DMS 273 (cell line): Measurements from ENCODE around the gene SLC9A3.

Experiments used
- DNase-seq: peaks from one replicate; lab custom pipeline; 2025; ENCODE audit not compliant: unreplicated experiment; lab: John Stamatoyannopoulos, UW

Gene SLC9A3

GRCh38 chr5:421287-421880 is 102.9 kb downstream of the SLC9A3 start:
- DNase-seq = no peak

GRCh38 chr5:420632-421286 is 103.5 kb downstream of the SLC9A3 start:
- no peak for DNase-seq
